HG02973 (cell line): Measurements from ENCODE around the gene ARFGAP1.

ENCODE experiments used
- ATAC-seq: cut with Tn5 transposase; IDR thresholded peaks from one replicate; pipeline ENCODE4 v1.9.1; 2021; ENCODE audit warnings: moderate library complexity; ENCODE audit not compliant: unreplicated experiment

ARFGAP1 gene

DNA sequence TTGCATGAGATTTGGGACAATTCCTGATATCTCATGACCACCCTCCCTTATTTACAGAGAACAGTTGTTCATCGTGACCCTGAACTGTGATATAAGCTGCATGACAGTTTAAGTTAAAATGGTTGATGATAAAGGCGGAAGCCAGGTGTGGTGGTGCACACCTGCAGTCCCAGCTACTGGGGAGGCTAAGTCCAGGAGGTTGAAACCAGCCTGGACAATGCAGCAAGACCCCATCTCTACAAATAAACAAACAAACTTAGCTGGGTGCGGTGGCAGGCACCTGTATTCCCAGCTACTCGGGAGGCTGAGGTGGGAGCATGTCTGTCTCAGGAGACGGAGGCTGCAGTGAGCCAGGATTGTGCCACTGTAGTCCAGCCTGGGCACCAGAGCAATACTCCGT, 44.4 kb downstream of the ARFGAP1 start:
- ATAC-seq, result no peak

- ATAC-seq, result no peak
These were observed 45.1 kb downstream of the ARFGAP1 start for GRCh38 chr20:63317601-63318291.

DNA sequence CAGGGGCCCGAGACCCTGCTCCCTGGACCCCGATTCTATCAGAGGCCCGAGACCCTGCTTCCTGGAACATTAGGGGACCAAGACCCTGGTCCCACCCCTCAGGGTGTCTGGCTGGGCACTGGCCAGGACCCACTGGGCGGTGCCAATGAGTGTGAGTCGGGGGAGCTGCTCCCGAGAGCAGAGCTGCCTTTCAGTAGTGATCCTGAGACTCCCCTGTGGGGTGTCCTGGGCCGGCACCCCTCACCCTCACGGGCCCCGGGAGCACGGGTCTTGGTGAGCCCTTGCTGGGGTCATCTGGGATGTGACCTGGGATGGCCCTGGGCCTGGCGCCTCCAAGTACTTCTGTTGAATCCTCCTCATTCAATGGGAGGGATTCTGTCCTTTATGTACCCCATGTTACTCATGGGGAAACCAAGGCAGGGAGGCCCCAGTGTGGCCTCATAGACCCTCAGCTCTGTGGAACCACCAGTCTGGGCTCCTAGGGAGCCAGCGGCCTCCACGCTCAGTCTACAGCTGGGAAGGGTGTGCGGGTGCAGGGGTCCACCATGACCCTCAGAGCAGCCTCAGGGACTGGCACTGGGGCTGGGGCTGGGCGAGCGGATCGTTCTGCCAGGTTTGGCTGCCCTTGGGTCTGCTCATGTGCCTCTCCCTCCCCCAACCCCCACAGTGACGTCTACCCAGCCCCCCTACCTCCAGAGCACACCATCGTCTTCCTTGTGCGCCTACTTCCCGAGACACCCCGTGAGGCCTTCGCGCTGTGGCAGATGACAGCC, 46.0 kb downstream of the ARFGAP1 start:
- no peak for ATAC-seq

DNA sequence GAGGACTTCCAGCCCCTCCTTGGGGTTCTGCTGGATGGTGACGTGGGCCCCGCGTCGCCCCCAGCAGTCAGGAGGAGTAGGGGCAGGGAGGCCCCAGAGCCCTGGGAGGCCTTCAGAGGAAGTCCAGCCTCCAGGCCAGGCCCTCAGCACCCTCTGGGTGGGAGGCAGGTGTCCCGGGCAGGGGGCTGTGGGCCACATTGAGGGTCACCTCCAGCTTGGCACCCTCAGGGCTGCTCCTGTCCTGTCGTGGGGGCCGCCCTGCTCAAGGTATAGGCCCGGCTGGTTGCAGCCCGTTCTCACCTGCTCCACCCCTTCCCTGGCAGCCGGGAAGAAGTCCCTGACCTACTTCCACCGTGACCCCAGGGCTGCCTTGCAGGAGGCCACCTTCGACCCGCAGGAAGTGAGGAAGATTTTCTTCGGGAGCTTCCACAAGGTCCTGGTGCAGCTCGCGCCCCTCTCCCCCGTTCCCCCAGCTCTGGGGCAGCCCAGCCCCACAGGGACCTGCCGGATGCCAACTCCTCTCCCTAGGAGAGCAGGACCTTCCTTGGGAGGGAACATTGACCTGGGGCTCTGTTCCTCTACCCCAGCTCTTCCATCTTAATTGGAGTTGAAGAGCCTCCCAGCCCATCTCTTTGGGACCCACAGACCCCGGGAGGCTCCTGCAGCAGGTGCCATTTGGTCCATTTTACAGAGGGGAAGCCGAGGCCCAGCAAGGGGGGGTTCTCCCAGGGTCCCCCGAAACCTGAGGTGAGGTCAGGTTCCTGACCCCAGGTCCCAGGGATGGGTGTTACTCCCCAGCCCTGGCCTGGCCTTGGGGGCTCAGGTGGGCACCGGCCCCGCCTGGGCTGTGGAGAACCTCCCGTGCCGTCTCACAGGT, 46.8 kb downstream of the ARFGAP1 start:
- ATAC-seq, result no peak

GRCh38 chr20:63320041-63320511, 47.5 kb downstream of the ARFGAP1 start:
- ATAC-seq, result no peak

DNA sequence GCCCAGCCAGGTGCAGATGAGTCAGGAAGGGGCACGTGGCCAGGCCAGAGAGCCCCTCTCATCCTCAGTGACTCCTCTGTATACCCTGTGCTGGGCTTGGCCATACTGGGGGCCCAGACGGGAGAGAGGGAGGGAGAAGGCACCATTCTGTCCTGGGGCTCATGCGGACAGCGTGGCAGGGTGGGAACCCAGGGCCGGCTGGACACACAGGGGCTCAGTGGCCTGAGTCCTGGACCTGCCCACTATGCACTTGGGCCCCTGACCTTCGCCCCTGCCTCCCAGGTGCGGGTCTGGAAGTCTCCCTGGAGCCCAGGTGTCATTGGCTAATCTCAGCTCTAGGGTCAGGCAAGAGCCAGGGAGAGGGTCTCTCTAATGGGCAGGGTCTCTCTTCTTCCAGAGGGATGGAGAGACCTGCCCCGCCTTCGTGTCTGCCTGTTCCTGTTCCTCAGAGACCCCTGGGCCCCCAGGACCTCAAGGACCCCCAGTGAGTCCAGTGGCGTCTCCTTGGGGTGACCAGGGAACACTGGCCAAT, 48.1 kb downstream of the ARFGAP1 start:
- ATAC-seq, result no peak

GRCh38 chr20:63321148-63321831, 48.7 kb downstream of the ARFGAP1 start:
- ATAC-seq, result no peak

- ATAC-seq, result no peak
These were observed 49.7 kb downstream of the ARFGAP1 start for GRCh38 chr20:63322146-63322932.

GRCh38 chr20:63322933-63323273, 50.3 kb downstream of the ARFGAP1 start:
- ATAC-seq, result no peak

- no peak for ATAC-seq
These were observed 50.9 kb downstream of the ARFGAP1 start for GRCh38 chr20:63323357-63323981.

DNA sequence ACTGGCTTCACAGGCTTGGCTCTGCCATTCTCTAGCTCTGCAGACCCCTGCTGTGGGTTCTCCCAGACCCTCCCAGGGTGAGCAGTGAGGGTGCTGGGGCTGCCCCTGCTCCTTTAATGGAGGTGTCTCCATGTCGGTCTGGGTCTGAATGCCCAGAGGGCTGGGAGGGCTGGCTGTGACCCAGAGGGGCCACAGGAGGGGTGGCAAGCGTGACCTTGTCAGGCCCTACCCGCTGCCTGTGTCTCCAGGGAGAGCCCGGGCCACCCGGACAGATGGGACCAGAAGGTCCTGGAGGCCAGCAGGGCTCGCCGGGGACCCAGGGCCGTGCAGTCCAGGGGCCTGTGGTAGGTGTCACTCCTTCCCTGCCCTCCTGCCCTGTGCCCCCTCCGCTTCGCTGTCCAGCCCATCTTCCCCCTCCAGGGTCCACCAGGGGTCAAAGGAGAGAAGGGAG, 52.4 kb downstream of the ARFGAP1 start:
- ATAC-seq, result no peak

- no peak for ATAC-seq
These were observed 53.1 kb downstream of the ARFGAP1 start for GRCh38 chr20:63325554-63326313.

DNA sequence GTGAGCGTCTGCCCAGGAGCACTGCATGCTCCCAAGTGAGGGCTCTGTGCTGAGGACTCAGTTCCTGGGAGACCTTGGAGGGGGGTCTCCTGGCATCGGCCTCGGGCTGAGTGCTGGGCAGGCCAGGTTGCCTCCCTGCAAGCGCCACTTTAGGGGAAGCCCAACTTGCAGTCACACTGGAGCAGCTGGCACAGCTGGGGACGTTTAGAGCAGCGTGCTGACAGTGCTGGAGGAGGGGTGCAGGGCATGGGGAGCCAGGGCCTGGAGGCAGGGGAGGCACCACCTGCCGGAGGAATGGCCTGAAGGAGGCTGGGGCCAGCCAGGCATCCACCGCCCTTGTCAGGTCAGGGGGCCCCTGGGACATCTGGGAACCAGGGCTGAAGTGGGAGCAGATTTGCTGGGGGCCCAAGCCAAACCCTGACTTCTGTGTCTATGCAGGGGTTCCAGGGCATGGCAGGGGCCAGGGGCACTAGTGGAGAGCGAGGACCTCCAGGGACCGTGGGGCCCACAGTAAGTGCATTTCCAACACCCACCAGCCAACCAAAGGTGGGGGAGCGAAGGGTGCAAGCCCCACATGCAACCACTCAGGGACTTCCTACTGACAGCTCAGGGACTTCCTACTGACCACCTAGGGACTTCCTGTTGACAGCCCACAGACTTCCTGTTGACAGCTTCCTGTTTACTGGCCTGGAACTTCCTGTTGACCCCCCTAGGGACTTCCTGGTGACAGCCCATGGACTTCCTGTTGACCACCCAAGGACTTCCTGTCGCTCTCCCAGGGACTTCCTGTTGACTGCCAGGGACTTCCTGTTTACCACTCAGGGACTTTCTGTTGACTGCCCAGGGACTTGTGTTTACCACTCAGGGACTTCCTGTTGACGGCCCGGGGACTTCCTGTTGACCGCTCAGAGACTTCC, 54.0 kb downstream of the ARFGAP1 start:
- no peak for ATAC-seq

GRCh38 chr20:63327231-63327745, 54.7 kb downstream of the ARFGAP1 start:
- ATAC-seq, result no peak

DNA sequence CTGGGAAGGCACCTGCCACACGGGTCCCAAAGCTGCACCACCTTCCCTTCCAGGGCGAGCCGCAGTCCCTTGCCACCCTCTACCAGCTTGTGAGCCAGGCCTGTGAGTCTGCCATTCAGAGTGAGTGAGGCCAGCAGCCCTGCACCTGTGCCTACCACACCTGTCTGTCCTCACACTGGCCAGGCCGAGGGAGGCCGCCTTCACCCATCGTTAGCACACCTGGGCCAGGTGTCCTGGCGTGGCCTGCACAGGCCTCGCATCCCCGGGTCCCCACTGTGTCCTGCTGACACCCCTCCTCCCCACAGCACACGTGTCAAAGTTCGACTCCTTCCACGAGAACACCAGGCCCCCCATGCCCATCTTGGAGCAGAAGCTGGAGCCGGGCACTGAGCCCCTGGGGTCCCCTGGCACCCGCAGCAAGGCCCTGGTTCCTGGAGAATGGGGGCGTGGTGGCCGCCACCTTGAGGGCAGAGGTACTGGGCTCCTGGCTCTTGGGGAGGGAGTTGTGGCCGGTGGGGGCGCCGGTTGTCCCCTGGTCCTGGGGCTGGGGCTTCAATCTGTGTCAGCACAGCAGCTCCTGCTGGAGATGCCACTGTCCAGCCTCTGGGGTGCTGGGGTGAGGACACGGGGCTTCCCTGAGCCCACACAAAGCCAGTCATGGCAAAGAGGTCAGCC, 55.5 kb downstream of the ARFGAP1 start:
- ATAC-seq, result no peak

DNA sequence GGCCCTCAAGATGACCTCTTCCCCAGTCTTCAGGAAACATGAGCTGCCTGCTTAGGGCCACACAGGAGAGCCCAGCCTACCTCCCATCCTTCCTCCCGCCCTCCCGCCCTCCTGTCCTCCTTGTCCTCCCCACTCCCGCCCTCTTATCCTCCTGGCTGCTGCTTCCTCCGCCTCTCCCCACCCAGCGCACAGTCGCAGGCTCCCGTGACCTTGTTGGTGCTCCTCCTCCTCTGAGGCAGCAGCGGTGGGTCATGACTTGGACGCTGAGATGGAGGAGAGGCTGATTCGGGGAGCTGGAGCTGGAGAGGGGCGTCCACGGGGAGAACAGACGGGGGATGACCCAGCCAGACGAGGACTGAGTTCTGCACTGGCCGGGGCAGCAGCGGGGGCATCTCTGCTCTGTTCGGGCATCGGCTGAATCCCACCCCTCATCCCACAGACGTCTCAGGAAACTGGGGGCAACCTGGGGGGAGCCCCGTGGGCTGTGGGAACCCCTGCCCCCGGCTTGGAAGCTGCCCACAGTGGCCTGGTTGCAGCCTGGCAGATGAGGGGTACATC, 56.2 kb downstream of the ARFGAP1 start:
- ATAC-seq, result no peak
